ENCODE measurements around the gene SERPINB5.
A peak's percentile ranks its signal among the peaks of the same experiment; 100 is the strongest.

SERPINB5 gene

GRCh38 chr18:63472380-63472779 is 4.4 kb upstream of the SERPINB5 start:
- no peak for DNase-seq

- no peak for DNase-seq
These were observed 442 bp downstream of the SERPINB5 start for GRCh38 chr18:63477200-63477599.

DNA sequence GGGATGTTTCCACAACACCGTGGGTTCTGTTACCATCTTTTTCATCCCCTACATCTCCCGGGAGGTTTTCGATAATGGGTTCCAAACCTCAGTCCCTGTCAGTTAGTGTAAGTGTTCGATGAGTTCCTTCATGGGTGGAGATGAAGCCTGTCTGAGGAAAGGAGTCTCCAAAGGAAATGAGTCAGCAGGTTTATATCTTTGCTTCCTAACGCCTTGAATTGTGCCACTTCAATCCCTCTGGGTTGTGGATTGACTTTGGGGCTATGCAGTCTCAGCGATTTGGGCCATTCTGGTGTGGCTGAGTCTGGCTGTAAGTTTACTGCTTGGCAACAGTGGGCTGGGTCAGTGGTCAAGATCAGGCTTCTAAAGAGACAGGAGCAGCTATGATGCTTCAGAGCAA is 1.2 kb downstream of the SERPINB5 start:
- no peak for DNase-seq

GRCh38 chr18:63479826-63480225 is 3.1 kb downstream of the SERPINB5 start:
- no peak for DNase-seq

GRCh38 chr18:63480476-63480875 is 3.7 kb downstream of the SERPINB5 start:
- no peak for DNase-seq

DNA sequence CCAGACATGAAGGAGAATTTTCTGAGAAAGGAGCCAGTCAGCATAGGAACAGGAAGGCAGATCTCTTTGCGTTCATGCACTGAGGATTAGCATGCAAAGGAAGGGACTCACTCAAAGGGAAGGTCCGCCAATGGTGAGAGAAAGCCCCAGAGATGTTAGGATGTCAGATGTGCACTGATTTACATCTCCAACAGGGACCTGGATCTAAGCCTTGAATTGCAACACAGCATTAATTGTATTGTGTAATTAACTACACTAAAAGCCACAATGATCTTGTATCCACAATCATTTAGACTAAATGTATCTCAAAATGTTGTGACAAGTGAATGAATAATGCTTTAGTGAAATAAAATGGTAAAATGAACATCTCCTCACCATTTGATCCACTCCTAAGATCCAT is 4.2 kb downstream of the SERPINB5 start:
- no peak for DNase-seq

GRCh38 chr18:63487676-63488075 is 10.9 kb downstream of the SERPINB5 start:
- DNase-seq, result no peak

- DNase-seq, result no peak
These were observed 11.4 kb downstream of the SERPINB5 start for GRCh38 chr18:63488160-63488559.

DNA sequence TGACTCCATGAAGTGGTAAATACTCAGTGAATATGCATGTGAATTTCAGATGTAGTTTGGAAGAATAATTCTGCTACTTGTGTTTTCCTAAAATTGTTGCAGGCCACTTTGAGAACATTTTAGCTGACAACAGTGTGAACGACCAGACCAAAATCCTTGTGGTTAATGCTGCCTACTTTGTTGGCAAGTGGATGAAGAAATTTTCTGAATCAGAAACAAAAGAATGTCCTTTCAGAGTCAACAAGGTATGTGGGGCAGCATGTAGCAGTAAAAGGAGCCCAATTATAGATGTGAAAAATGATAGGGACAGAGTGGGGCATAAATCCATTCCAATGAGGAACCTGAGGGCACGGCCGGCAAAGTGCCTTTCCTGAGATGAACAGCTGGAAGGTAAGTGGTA is 16.1 kb downstream of the SERPINB5 start:
- DNase-seq, result no peak

GRCh38 chr18:63495675-63496074 is 18.9 kb downstream of the SERPINB5 start:
- no peak for DNase-seq

- no peak for DNase-seq
These were observed 29.0 kb downstream of the SERPINB5 start for GRCh38 chr18:63505566-63506335.

DNA sequence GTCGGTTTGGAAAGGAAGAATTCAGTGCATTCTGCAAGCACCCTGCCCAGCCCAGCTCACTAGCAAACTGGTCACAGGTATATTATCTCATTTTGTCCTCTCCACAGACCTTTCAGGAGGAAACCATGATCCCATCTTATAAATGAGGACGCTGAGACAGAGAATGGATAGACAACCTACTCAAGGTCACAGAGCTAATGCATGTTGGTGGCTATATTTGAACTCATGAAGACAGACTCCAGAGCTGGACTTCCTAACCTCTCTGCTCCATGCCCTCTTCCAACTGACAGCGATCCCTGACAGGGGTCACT is 29.5 kb downstream of the SERPINB5 start:
- no peak for DNase-seq

- DNase-seq, result no peak
These were observed 31.8 kb downstream of the SERPINB5 start for GRCh38 chr18:63508596-63508995.

- DNase-seq, result no peak
These were observed 34.5 kb downstream of the SERPINB5 start for GRCh38 chr18:63511285-63511684.

DNA sequence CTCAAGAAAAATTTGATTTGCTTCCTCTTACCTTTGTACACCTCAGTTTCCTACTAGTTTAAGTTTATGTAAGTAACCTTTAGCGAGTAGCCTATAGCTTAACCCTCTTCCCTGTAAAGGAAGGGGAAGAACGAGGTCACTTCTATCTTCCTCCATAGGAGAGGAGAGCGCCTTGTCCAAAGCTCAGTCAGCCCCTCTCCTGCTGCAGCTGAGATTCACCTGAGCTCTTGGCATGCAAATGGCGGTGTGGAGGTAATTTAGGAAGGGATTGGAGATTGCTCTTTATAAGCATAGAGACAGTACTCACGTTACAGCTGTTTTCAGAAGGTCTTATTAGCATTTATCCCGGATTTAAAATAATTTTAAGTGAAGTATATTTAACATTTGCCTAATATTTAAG is 37.6 kb downstream of the SERPINB5 start:
- DNase-seq, result no peak

- DNase-seq, result no peak
These were observed 38.3 kb downstream of the SERPINB5 start for GRCh38 chr18:63514888-63515678.

GRCh38 chr18:63515801-63516200 is 39.0 kb downstream of the SERPINB5 start:
- DNase-seq, result no peak

DNA sequence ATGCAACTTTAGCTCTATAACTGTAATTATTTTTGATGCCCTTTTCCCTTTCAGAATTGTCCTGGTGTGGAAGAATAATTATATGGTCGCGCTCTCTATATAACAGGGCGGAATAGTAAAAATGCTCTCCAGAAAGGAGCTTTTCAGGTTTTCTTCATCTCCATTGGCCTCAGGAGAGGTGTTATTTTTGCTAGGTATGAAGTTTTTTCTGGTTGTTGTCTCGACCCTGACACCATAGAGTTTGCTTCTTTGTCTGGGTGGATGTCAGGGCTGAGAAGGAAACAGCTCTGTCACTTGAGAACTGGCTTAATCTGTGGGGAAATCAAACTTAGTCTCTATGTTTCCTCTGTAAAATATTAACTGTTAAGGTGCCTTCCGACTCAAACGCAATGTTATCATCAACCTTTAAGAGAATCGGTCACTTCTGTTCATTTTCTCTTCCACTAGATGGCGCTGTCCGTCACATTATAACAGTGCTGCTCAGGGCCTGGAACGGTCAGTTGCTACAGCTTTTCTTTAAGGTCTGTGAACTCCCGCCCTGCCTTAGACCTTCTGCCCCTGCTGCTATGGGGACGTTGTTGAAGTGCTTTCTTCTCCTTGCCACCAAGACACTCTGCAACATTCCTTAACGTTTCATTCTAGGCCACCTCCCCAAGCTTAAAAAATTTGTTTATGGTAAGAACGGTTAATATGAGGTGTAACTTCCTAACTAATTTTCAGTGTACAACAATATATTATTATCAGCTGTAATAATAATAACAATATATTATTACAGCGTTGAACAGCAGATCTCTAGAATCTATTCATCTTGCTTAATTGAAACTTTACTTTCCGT is 41.6 kb downstream of the SERPINB5 start:
- DNase-seq, result peak; percentile 85

GRCh38 chr18:63520053-63520685 is 43.4 kb downstream of the SERPINB5 start:
- no peak for DNase-seq

DNA sequence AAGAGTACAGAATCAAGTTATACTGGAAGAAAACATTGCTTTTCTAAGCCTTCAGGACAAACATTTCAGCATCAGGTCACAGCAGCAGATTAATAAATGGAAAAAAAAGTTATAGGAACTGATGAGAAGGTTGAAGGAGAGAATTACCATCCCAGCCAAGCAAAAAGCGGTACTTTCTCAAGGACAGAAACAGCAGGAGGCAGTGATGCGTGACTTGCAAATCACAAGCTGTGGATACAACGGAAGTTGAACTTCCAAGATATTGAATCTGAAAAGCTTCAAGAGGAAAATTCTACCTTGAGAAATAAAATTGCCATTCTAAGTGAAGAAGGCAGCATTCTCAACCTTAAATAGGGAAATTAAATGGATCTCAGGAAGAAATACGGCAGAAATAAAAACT is 46.9 kb downstream of the SERPINB5 start:
- no peak for DNase-seq

GRCh38 chr18:63527251-63527650 is 50.5 kb downstream of the SERPINB5 start:
- DNase-seq, result no peak

DNA sequence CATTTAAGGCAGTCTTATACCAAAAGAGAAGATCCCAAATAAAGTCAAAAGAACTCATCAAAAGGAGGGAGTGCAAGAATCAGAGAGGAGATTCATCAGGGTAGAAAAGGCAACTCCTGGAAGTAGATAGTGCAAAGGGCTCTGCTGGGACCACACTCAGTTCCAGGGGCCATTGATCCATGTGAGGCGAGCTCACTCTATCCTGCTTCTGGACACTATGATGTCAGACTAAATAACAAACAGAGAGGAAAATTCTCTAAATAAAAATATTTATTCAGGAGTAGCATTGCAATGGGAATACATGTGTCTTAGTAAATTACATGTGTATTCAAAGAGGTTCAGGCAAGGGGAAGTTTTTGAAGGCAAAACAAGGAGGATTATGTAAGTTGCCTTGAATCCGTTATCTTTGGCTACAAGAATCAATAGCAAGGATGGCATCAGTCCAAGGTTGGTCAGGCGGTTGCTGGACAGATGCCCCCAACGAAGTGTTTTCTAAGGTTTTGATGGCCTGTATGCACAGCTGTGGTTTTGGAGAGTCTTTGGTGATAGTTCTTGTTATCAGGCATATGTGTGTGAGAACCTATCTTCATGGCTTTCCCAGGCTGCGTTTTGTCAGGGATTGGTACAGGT is 52.2 kb downstream of the SERPINB5 start:
- no peak for DNase-seq

- DNase-seq, result no peak
These were observed 55.7 kb downstream of the SERPINB5 start for GRCh38 chr18:63532471-63532870.

All from NCI-H2107 (cell line).